Measurements from ENCODE around the gene B4GALT4. TPM values are rescaled to one million over a fixed set of nuclear protein-coding genes. Genes with fewer than 3 reads are reported as not detected.
"Not testable (repeated sequence)": the region's sequence is repeated elsewhere in the genome, so short reads cannot be mapped to it uniquely, and the experiment has no call there.

The B4GALT4 gene
- total and polyA plus RNA-seq, 2 experiments from 2014 or later: 56.0 to 67.9 TPM

DNA sequence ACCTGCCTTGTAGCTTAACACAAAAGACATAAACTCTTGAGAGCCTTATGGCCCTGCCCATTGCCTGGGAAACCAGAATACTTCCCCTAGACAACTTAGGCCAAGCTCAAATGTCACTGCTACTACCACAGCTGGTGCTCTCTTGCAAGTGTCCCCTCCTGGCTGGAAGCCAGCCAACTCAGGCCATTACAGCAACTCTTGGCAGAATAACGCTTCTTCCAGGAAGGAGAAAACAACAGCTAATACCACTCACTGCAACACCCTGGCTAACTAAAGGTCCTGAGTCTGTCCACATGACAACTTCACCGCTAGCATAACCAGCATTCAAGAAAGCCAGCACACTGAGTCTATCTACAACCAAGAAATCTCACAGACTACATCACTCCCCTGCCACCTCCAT is 5.1 kb upstream of the B4GALT4 start:
- no peaks in the 10 kb centered on the region for H3K9me2 ChIP-seq (ENCODE audit: insufficient read depth)
- DNase-seq: no peak
- no peak overlapping the region for H2AFZ ChIP-seq
- TF ChIP-seq EZH2phosphoT487 (IDR thresholded peaks at IDR 0.05; ENCODE audit: insufficient read depth, low read depth): no peak
- no peak for TF ChIP-seq EZH2 (IDR thresholded peaks at IDR 0.05; ENCODE audit: insufficient read depth, poor library complexity, severe bottlenecking)
- H4K20me1 ChIP-seq (ENCODE audit: insufficient read depth): no peaks in the 10 kb centered on the region
- H3K4me3 ChIP-seq: no peak overlapping the region
- WGBS, 2 experiments (ENCODE audit: low coverage in 1 of 2, low lambda C conversion rate in 2 of 2, missing lambda C conversion rate in 2 of 2): 91 to 94% methylated on average over 2 of the region's 2 CpGs
- H3F3A ChIP-seq (ENCODE audit: insufficient read depth): peaks cover 3% of the 10 kb centered on the region; the same call in 1 of the 2 replicates
- H3K27ac ChIP-seq: no peak overlapping the region
- H3K27me3 ChIP-seq (replicated peaks; ENCODE audit: insufficient read depth): no peaks in the 10 kb centered on the region; the same call in 1 of the 2 replicates
- H3K36me3 ChIP-seq (ENCODE audit: low read depth): no peaks in the 10 kb centered on the region
- H3K4me1 ChIP-seq (ENCODE audit: insufficient read depth): peaks cover 3% of the 10 kb centered on the region; the same call in 1 of the 2 replicates
- in situ Hi-C loops (cut with MboI): loop anchor here (5.0 to 10.0 kb wide), 2 partner anchors 101 to 358 kb away; partner anchors contain the start of gene TEX55
- H3K79me2 ChIP-seq (ENCODE audit: insufficient read depth): no peaks in the 10 kb centered on the region
- H3K9ac ChIP-seq: no peak overlapping the region
- H3K9me3 ChIP-seq (ENCODE audit: low read depth): no peaks in the 10 kb centered on the region
- no peak overlapping the region for H3K4me2 ChIP-seq (ENCODE audit: unreplicated experiment)

DNA sequence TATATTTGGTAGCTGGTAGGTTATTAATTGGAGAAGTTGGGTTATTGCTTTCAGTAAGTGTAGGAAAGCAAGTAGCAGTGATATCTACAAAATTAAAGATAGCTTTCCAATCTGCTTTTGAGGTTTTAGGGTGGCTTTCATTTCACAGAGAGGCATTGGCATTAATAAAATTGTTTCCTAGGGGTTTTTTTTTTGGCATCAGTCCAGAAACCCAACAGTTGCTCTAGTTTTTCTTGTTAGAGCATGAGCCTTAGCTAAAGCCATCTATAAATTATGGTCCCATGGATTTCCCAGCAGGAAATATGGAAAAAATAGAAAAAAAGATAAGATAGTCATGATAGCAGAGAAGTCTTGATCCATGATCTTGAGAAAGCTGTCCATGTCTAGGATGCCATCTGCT is 3.0 kb upstream of the B4GALT4 start:
- Histone ChIP-seq H3K9me3 (ENCODE audit: low read depth) (no peaks in the 10 kb centered on the region), H3K4me3 (no peak overlapping the region), H3K79me2 (ENCODE audit: insufficient read depth) (peaks cover 19% of the 10 kb centered on the region), H3K9ac (no peak overlapping the region), H3K27me3 (replicated peaks; ENCODE audit: insufficient read depth) (no peaks in the 10 kb centered on the region), H3K4me2 (ENCODE audit: unreplicated experiment) (no peak overlapping the region), H3K27ac (no peak overlapping the region), H4K20me1 (ENCODE audit: insufficient read depth) (no peaks in the 10 kb centered on the region), H3K9me2 (ENCODE audit: insufficient read depth) (no peaks in the 10 kb centered on the region), H3K36me3 (ENCODE audit: low read depth) (no peaks in the 10 kb centered on the region), H2AFZ (no peak overlapping the region), H3K4me1 (ENCODE audit: insufficient read depth) (peaks cover 9% of the 10 kb centered on the region), H3F3A (ENCODE audit: insufficient read depth) (peaks cover 16% of the 10 kb centered on the region; the same call in 1 of the 2 replicates)
- DNase-seq: no peak
- no peak for TF ChIP-seq EZH2 (IDR thresholded peaks at IDR 0.05; ENCODE audit: insufficient read depth, poor library complexity, severe bottlenecking)
- TF ChIP-seq EZH2phosphoT487 (IDR thresholded peaks at IDR 0.05; ENCODE audit: insufficient read depth, low read depth): no peak
- in situ Hi-C loops (cut with MboI): loop anchor here (10.0 kb wide), 1 partner anchor 99 kb away; the partner anchor contains the start of gene TEX55

DNA sequence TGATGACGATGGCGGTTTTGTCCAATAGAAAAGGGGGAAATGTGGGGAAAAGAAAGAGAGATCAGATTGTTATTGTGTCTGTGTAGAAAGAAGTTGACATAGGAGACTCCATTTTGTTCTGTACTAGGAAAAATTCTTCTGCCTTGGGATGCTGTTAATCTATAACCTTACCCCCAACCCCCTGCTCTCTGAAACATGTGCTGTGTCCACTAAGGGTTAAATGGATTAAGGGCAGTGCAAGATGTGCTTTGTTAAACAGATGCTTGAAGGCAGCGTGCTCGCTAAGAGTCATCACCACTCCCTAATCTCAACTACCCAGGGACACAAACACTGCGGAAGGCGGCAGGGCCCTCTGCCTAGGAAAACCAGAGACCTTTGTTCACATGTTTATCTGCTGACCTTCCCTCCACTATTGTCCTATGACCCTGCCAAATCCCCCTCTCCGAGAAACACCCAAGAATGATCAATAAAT is 2.4 kb upstream of the B4GALT4 start:
- H2AFZ ChIP-seq; H3K27me3 ChIP-seq (replicated peaks; ENCODE audit: insufficient read depth); H3K4me2 ChIP-seq (ENCODE audit: unreplicated experiment); H3K9me3 ChIP-seq (ENCODE audit: low read depth); DNase-seq; H3K4me3 ChIP-seq; H3K27ac ChIP-seq; H3K36me3 ChIP-seq (ENCODE audit: low read depth); H4K20me1 ChIP-seq (ENCODE audit: insufficient read depth); H3K9me2 ChIP-seq (ENCODE audit: insufficient read depth); H3K9ac ChIP-seq: not testable (repeated sequence)
- peaks cover 16% of the 10 kb centered on the region for H3K4me1 ChIP-seq (ENCODE audit: insufficient read depth)
- peaks cover 25% of the 10 kb centered on the region for H3K79me2 ChIP-seq (ENCODE audit: insufficient read depth)
- WGBS, 2 experiments (ENCODE audit: low coverage in 1 of 2, low lambda C conversion rate in 2 of 2, missing lambda C conversion rate in 2 of 2): 59 to 61% methylated on average over 5 of the region's 7 CpGs
- H3F3A ChIP-seq (ENCODE audit: insufficient read depth): peaks cover 21% of the 10 kb centered on the region; the same call in 1 of the 2 replicates
- in situ Hi-C loops (cut with MboI): loop anchor here (10.0 kb wide), 1 partner anchor 98 kb away; the partner anchor contains the start of gene TEX55

DNA sequence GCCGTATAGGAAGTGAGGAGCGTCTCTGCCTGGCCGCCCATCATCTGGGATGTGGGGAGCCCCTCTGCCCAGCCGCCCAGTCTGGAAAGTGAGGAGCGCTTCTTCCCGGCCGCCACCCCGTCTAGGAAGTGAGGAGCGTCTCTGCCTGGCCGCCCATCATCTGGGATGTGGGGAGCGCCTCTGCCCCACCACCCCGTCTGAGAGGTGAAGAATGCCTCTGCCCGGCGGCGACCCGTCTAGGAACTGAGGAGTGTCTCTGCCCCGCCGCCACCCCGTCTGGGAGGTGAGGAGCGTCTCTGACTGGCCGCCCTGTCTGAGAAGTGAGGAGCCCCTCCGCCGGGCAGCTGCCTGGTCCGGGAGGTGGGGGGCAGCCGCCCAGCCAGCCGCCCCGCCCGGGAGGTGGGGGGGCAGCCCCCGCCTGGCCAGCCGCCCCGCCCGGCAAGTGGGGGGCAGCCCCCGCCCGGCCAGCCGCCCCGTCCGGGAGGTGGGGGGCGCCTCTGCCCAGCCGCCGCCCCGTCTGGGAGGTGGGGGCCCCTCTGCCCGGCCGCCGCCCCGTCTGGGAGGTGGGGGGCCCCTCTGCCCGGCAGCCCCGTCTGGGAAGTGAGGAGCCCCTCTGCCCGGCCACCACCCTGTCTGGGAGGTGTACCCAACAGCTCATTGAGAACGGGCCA is 1.8 kb upstream of the B4GALT4 start:
- not testable (repeated sequence) for H3K27me3 ChIP-seq (replicated peaks; ENCODE audit: insufficient read depth); DNase-seq; H3K9ac ChIP-seq; H3K4me3 ChIP-seq; H3K4me2 ChIP-seq (ENCODE audit: unreplicated experiment); H3K27ac ChIP-seq; H4K20me1 ChIP-seq (ENCODE audit: insufficient read depth); H3K36me3 ChIP-seq (ENCODE audit: low read depth); H3K9me3 ChIP-seq (ENCODE audit: low read depth); H2AFZ ChIP-seq; H3K9me2 ChIP-seq (ENCODE audit: insufficient read depth)
- peaks cover 21% of the 10 kb centered on the region for H3K4me1 ChIP-seq (ENCODE audit: insufficient read depth)
- WGBS, 2 experiments (ENCODE audit: low coverage in 1 of 2, low lambda C conversion rate in 2 of 2, missing lambda C conversion rate in 2 of 2): 84 to 87% methylated on average over 13 to 37 of the region's 49 CpGs
- H3F3A ChIP-seq (ENCODE audit: insufficient read depth): peaks cover 25% of the 10 kb centered on the region
- in situ Hi-C loops (cut with MboI): loop anchor here (10.0 kb wide), 1 partner anchor 98 kb away; the partner anchor contains the start of gene TEX55
- peaks cover 31% of the 10 kb centered on the region for H3K79me2 ChIP-seq (ENCODE audit: insufficient read depth)
